WI38 (cell line): ENCODE measurements around the gene FAM53B.

Experiments
- H3K4me3 ChIP-seq: 2 replicates; pipeline ENCODE4 v1.5.1; 2011; ENCODE audit warnings: low read depth, mild to moderate bottlenecking, control low read depth, low read length
- TF ChIP-seq, protein P1 (sequence below): IDR thresholded peaks from 2 replicates; pipeline ENCODE4 v1.5.1; 2012; ENCODE audit warnings: low read depth, mild to moderate bottlenecking, control low read depth, low read length

Gene FAM53B

DNA sequence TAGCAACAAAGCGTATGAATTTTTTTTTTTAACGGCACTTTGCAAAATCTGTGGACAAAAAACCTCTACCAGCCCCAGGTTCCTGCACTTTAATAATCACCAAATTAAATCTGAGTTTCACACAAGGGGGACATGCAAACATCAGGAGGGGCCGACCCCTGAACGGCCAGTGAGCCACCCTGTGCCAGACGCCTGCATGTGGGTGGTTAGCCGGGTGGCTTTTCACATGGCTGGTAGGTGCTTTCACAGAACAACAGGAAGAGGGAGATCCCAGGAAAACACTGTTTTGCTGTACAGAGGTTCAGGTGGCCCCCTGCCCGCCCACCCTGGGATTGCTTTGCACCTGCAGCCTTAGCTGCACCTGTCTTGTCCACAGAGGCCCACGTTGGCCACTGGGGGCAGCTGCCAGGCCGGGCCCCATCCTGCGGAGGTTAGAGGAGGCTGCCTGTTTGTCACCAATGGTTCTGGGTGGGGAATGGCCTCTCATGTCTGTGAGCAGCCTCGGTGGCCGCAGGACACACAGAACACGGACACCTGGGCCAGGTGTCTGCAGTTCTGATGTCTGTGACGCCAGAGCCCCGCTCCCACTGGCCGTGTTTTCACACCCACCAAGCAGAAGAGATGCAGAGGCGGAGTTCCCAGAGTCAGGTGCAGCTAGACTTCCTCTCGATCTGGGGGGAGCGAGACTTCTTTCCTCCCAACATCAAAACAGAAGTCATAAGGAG, 107.7 kb downstream of the FAM53B start:
- H3K4me3 ChIP-seq = no peak overlapping the region
- TF ChIP-seq, protein P1, sequence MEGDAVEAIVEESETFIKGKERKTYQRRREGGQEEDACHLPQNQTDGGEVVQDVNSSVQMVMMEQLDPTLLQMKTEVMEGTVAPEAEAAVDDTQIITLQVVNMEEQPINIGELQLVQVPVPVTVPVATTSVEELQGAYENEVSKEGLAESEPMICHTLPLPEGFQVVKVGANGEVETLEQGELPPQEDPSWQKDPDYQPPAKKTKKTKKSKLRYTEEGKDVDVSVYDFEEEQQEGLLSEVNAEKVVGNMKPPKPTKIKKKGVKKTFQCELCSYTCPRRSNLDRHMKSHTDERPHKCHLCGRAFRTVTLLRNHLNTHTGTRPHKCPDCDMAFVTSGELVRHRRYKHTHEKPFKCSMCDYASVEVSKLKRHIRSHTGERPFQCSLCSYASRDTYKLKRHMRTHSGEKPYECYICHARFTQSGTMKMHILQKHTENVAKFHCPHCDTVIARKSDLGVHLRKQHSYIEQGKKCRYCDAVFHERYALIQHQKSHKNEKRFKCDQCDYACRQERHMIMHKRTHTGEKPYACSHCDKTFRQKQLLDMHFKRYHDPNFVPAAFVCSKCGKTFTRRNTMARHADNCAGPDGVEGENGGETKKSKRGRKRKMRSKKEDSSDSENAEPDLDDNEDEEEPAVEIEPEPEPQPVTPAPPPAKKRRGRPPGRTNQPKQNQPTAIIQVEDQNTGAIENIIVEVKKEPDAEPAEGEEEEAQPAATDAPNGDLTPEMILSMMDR = no peak

DNA sequence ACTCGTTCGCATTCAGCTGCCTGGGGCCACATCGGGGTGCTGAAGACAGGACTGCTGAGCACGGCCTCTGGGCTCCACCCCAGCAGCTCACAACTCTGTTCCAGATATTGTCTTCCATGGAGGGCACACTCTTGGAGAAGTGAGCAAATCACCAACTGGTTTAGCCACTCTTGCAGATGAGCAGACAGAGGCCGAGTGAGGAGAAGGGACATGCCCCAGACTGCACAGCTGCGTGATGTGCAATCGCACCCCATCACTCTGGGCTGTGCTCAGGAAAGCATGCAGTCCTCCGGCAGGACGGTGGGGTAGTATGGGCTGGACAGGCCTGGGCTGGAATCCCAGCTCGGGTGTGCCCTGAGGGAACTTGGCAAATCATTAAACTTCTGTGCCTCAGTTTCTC, 111.6 kb downstream of the FAM53B start:
- TF ChIP-seq, protein P1 = no peak
- H3K4me3 ChIP-seq = no peak overlapping the region

DNA sequence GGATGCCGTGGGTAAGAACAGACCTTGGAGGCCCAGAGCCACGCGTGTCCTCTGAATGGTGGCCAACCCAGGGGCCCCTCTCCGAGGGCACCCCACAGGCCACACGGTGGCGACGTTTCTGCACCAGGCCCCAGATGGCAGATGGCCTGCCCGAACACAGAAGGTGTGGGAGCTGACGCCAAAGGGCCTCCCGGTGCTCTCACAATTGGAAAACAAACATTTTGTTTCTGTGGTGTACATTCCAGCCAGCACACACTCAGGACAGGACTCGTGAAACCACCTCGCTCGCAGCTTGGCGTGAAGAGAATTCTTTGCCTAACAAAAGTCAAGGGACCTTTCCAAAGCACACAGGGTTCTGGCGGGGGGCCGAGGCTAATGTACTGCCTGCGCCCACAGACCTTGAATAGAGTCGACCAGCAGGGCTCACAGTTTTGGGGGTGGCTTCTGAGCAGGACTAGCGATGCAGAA, 112.1 kb downstream of the FAM53B start:
- TF ChIP-seq, protein P1 = no peak; the same call in 1 of the 2 replicates
- no peak overlapping the region for H3K4me3 ChIP-seq

DNA sequence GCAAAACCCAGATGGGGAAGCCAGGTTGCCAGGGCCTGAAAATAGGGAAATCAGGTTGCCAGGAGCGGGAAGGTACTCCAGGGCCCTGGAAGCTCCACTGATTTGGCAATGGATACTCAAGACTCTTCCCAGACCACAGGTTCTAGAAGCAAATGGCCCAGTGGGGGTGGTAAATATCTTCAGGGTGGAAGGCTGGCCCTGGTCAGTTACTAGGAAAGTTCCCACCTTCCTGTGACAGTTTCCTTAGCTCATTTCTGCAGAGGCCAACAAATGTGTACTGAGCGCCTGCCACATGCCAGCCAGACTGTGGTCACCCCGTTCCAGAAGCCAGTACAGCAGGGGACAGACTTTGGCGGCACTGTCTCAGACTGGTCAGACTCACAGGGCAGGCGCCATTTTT, 113.6 kb downstream of the FAM53B start:
- no peak overlapping the region for H3K4me3 ChIP-seq
- TF ChIP-seq, protein P1 = no peak

DNA sequence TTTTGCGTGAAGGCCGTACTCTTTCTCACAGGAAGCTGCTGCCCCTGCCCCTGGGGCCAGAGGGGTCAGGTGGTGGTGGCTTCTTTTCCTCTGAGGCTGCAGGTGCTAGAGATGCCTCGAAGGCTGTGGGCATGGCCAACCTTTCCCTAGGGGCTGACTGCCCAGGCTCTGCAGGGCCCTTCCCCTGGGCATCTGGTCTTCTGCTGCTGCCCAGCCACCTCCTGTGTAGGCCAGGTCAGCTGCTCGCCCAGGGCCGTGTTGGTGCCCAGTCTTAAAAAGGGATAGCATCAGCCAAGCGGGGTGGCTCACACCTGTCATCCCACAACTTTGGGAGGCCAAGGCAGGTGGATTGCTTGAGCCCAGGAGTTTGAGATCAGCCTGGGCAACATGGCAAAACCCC, 114.3 kb downstream of the FAM53B start:
- TF ChIP-seq, protein P1 = no peak
- H3K4me3 ChIP-seq = no peak overlapping the region

DNA sequence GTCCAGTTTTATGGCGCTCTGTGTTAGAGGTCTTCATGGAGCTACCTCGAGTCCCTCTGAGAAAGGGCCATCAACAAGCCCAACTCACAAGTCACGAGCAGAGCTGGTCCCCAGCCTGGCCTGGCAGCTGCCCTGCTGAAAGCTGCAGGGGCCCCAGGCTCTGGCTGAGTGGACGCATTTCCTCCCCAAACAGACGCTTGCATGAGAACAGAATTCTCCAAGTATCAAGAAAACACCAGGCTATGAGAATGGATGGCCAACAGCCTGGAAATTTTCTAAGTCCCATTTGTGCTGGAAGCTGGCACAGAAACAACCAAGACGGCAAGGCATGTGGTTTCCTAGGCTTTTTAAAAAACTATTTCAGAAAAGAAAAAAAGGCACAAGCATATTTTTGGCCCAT, 114.8 kb downstream of the FAM53B start:
- TF ChIP-seq, protein P1 = no peak
- H3K4me3 ChIP-seq = no peak overlapping the region

DNA sequence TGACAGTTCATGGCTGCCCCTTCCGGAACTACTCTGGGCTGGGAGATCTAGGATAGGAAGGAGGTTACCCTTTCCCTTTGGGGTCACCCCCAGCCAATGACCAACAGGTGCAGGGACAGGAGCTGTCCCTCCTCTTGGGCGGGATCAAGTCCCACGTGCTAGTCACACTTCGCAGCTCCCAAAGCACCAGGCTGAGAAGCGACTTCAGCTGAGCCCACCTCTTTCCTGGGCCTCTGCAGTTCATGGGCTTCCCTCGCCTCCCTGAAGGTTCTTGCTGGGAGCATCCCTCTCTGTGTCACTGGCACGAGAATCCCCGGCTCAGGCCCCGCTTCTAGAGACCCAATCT, 115.5 kb downstream of the FAM53B start:
- TF ChIP-seq, protein P1 = no peak
- H3K4me3 ChIP-seq = no peak overlapping the region
